KOPT-K1 (cell line): ENCODE data around the gene COLGALT1.
"Not testable (repeated sequence)": the region's sequence is repeated elsewhere in the genome, so short reads cannot be mapped to it uniquely, and the experiment has no call there.

Experiments
- H3K27ac ChIP-seq: fragments of 200-600 bp; sonication (generic); 2 replicates; pipeline ENCODE4 v1.5.1; 2016; ENCODE audit warnings: antibody characterized with exemption, mild to moderate bottlenecking, low read depth, low read length; ENCODE audit not compliant: poor library complexity, severe bottlenecking
- H3K36me3 ChIP-seq: fragments of 200-600 bp; sonication (generic); 2 replicates; pipeline ENCODE4 v1.5.1; 2017; ENCODE audit warnings: antibody characterized with exemption, mild to moderate bottlenecking, low read length, moderate library complexity; ENCODE audit not compliant: insufficient read depth
- H3K9me3 ChIP-seq: fragments of 200-600 bp; sonication (generic); 2 replicates; pipeline ENCODE4 v1.5.1; 2017; ENCODE audit warnings: antibody characterized with exemption, low read length, mild to moderate bottlenecking; ENCODE audit not compliant: insufficient read depth, poor library complexity, severe bottlenecking

COLGALT1 gene

DNA sequence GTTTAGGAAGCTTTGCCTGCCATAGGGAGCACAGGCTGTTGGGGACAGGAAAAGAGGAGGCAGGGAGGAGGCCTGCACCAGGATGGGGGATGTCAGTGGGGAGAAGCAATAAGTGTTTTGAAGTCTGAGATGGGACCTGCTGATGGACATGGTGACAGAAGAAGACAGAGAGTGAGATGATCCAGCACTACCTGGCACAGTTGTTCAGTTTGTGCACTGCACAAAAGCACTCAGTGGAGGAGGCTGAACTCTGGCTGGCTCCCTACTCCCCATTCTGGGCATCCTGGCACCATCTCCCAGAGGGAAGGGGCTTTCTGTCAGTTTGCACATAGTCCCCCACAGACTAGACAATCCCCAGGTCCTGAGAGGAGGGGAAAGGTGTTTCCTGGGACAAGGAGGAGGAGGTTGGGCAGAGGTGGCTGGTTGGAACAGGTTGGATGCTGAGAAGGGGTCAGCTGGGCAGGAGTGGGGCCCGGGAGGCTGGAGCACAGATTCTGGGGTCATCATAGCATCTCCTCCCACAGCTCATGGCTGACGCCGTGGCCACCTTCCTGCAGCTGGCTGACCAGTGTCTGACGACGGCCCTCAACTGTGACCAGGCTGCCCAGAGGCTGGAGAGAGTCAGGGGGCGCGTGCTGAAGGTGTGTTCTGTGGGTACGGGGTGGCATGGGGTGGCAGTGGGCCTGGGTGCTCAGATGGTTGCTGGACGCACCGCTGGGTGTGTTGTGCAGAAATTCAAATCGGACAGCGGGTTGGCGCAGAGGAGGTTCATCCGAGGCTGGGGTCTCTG lies 12.5 kb upstream of the COLGALT1 start:
- no peaks in the 10 kb centered on the region for H3K9me3 ChIP-seq
- no peak overlapping the region for H3K27ac ChIP-seq
- no peaks in the 10 kb centered on the region for H3K36me3 ChIP-seq

GRCh38 chr19:17543986-17544385 lies 11.5 kb upstream of the COLGALT1 start:
- Histone ChIP-seq H3K36me3 (no peaks in the 10 kb centered on the region), H3K9me3 (no peaks in the 10 kb centered on the region), H3K27ac (no peak overlapping the region)

DNA sequence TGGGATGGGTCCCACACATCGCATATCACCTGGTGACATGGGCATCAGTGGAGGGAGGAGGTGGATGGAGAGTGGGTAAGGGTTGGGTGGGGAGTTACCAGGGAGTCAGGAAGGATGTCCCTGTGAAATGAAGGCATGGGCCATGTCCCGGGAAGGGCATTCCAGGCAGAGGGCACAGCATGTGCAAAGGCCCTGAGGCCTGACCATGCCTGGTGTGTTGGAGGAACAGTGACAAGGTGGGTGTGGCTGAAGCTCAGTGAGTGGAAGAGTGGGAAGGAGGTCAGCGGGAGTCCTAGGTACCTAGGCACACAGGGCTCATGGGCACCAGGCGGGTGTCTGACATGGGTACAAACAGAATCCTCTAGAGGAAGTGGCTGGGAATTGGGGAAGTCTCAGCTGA lies 11.0 kb upstream of the COLGALT1 start:
- Histone ChIP-seq H3K36me3 (no peaks in the 10 kb centered on the region), H3K9me3 (no peaks in the 10 kb centered on the region), H3K27ac (no peak overlapping the region)

GRCh38 chr19:17548145-17548544 lies 7.3 kb upstream of the COLGALT1 start:
- no peaks in the 10 kb centered on the region for H3K9me3 ChIP-seq

DNA sequence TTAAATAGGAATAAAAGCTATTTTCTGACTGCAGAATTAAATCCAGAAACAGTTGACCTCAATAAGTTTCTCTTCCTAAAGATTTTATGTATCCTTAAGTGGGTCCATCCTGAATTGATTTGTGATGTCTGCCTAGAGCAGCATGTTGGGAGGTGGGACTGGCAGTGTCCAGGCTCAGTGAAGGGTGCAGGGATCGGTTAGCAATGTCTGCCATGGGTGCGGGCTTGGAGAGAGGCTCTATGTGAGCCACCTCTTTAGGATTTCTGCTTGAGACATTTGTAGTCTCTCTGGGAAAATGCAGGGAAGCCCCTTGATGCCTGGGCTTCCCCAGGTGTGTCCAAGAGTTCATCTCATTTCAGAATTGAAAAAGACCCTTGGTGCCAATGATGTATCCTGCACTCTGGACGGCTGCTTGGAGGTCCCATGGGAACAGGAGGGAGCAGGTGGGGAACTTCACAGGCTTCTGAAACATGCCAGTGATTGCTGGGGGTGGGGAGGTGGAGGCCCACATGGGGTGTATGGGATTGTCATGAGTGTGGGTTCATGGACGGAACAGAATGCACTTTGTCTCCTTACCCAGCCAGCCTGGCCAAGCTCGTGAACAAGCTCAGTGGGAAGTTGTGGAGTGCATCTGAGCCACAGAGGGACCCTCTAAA lies 6.2 kb upstream of the COLGALT1 start:
- Histone ChIP-seq H3K9me3 (no peaks in the 10 kb centered on the region), H3K27ac (no peak overlapping the region), H3K36me3 (no peaks in the 10 kb centered on the region)

More at GRCh38 chr19:17548145-17548544, 7.3 kb upstream of the COLGALT1 start:
- no peaks in the 10 kb centered on the region for H3K36me3 ChIP-seq
- H3K27ac ChIP-seq: no peak overlapping the region

DNA sequence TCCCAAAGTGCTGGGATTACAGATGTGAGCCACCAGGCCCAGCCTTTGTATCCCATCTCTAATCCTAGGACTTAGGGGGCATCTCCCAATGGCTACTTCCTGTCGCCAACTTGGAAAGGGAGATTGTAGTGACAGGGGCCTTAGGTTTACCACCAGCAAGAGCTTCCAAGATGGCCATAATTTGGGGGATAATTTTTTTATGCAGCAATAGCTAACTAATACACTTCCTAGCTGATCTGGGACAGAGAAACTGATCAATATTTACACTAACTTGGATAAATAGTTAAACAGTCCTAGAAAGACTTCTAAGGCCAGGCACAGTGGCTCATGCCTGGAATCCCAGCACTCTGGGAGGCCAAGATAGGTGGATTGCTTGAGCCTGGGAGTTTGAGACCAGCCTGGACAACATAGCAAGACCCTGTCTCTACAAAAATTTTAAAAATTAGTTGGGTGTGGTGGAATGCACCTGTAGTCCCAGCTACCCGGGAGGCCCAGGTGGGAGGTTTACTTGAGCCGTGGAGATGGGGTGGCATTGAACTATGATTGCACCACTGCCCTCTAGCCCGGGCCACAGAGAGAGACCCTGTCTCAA lies 5.3 kb upstream of the COLGALT1 start:
- Histone ChIP-seq H3K27ac (no peak overlapping the region), H3K9me3 (no peaks in the 10 kb centered on the region), H3K36me3 (no peaks in the 10 kb centered on the region)

DNA sequence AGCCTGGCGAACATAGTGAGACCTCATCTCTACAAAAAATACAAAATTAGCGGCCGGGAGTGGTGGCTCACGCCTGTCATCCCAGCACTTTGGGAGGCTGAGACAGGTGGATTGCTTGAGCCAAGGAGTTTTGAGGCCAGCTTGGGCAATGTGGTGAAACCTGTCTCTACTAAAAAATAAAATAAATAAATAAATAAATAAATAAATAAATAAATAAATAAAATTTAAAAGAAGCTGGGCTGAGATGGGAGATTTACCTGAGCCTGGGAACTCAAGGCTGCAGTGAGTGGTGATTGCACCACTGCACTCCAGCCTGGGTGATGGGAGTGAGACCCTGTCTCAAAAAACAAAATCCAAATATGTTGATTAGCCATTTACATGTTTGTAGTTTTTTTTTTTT lies 2.7 kb upstream of the COLGALT1 start:
- H3K36me3 ChIP-seq, H3K27ac ChIP-seq, H3K9me3 ChIP-seq: not testable (repeated sequence)

DNA sequence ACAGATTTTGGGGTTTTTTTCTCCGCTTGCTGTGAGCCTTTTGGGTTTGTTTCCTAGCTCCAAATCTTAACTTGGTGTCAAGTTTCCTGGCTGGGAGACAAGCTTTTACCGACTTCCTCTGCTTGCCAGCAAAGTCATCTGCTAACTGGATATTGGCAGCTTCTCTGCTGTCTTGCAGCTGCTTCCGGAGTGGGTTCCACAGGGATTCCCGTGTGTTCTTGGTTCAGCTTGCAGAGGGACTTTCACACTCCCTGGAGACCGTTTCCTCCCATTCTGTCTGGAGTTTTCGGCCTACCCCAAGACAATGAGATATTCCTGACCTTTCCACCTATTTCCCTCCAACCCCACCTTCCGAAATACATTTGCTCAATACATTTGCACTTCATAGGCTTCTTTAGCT lies 2.2 kb upstream of the COLGALT1 start:
- no peaks in the 10 kb centered on the region for H3K9me3 ChIP-seq
- peaks cover 10% of the 10 kb centered on the region; the same call in 1 of the 2 replicates for H3K36me3 ChIP-seq

DNA sequence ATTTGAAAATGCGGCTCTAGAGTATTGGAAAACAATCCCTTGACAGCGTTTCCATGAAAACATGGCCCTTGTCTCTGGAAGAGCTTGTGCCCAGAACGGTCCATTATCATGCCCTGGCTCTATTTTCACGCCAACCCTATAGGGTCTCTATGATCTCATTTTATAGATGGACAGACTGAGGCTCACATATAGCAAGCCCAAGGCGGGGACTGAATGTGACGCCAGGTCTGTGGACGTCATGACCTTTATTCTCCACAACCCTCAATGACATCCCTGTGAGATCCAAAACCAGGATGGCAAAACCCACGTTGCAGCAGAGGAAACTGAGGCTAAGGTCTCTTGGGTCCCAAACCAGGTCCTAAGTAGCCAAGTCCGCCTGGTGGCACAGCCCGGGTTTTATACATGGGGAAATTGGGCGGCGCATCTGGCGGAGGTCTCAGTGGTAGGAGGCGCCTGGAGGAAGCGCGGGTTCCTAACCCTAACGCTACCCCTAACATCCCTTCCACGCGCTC lies 425 bp upstream of the COLGALT1 start:
- Histone ChIP-seq H3K36me3 (peaks cover 28% of the 10 kb centered on the region), H3K9me3 (no peaks in the 10 kb centered on the region), H3K27ac (peak overlapping the region; percentile 84)

More for the DNA sequence above, 2.2 kb upstream of the COLGALT1 start:
- no peak overlapping the region for H3K27ac ChIP-seq

- Histone ChIP-seq H3K9me3 (no peaks in the 10 kb centered on the region), H3K27ac (peak overlapping the region; percentile 84), H3K36me3 (peaks cover 40% of the 10 kb centered on the region)
Measured at GRCh38 chr19:17555929-17556813, 722 bp downstream of the COLGALT1 start.

DNA sequence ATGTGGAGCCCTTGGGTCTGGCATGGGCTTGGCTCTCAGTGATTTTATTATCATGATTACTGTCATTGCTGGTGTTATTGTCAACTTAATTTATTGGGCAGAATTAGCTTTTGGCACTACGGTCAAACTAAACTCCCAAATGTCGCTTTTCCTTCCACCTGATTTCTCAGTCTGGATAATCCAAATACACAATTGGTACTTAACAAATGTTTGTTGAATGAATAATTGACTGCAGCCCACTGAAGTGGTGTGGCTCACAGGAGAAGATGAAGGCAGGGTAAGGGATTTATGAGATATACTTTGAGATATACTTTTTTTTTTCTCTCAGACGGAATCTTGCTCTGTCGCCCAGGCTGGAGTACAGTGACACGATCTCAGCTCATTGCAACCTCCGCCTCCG lies 1.5 kb downstream of the COLGALT1 start:
- no peak overlapping the region for H3K27ac ChIP-seq
- no peaks in the 10 kb centered on the region for H3K9me3 ChIP-seq
- peaks cover 48% of the 10 kb centered on the region for H3K36me3 ChIP-seq

GRCh38 chr19:17557466-17557865 lies 2.0 kb downstream of the COLGALT1 start:
- H3K9me3 ChIP-seq: no peaks in the 10 kb centered on the region
- H3K27ac ChIP-seq: no peak overlapping the region
- H3K36me3 ChIP-seq: peaks cover 53% of the 10 kb centered on the region

- H3K27ac ChIP-seq: no peak overlapping the region
- peaks cover 78% of the 10 kb centered on the region for H3K36me3 ChIP-seq
- H3K9me3 ChIP-seq: no peaks in the 10 kb centered on the region
Measured at GRCh38 chr19:17560205-17560595, 4.8 kb downstream of the COLGALT1 start.

DNA sequence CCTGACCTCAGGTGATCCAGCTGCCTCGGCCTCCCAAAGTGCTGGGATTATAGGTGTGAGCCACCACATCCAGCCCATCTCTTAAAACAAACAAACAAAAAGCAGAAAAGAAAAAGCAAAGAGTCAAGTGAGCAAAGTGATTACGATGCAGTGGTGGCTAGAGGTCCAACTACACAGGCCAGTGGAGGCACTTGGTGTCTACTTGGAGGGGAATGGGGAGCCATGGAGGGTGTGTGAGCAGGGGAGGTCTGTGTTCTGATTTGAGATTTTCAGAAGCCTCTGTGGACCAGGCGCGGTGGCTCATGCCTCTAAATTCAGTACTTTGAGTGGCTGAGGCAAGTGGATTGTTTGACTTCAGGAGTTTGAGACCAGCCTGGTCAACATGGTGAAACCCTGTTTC lies 6.6 kb downstream of the COLGALT1 start:
- H3K9me3 ChIP-seq: no peaks in the 10 kb centered on the region
- peaks cover 94% of the 10 kb centered on the region for H3K36me3 ChIP-seq
- H3K27ac ChIP-seq: no peak overlapping the region

DNA sequence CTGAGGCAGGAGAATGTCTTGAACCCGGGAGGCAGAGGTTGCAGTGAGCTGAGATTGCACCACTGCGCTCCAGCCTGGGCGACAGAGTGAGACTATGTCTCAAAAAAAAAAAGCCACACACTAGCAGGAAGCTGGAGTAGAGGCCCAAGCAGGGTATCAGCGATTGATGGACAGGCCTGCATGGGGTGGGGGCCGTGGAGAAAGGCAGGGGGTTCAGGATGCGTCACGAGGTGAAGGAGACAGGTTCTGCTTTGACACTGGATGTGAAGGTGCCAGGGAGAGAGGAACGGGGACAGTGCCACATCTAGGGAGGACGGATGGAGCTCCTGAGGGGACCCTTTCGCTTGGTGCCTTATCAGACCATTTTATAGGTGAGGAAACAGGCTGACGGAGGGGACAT lies 7.1 kb downstream of the COLGALT1 start:
- Histone ChIP-seq H3K9me3 (no peaks in the 10 kb centered on the region), H3K36me3 (peaks cover 94% of the 10 kb centered on the region), H3K27ac (no peak overlapping the region)
